Mammary microvascular endothelial cell (primary cell): ENCODE results near the gene MYL6B. TPM values are rescaled to one million over a fixed set of nuclear protein-coding genes. Genes with fewer than 3 reads are reported as not detected.

Source experiments
- total RNA-seq: library from RNA; depleted of rRNA; stranded (reverse); fragments of >200 nt; gene quantifications from 2 replicates; pipeline ENCODE4 v1.2.3, GENCODE V29; 2015

The MYL6B gene
- 75.2 and 78.8 TPM in 2 replicates for total RNA-seq

GRCh38 chr12:56152132-56152755 is at the start of gene MYL6B:
TSS of gene MYL6B (plus strand) at chr12:56152587. CDS start at chr12:56153919, 1,332 bp downstream.

GRCh38 chr12:56104109-56104814 is 48.1 kb upstream of the MYL6B start, which contains the start of gene PA2G4:
TSS of gene PA2G4 (plus strand) at chr12:56104559. CDS start at chr12:56104738, 179 bp downstream.

GRCh38 chr12:56116267-56117081 is 35.9 kb upstream of the MYL6B start, which contains the start of gene RPL41:
TSS of gene RPL41 (plus strand) at chr12:56116633.

GRCh38 chr12:56117778-56118687 is 34.4 kb upstream of the MYL6B start, which contains the start of gene ZC3H10:
TSS of gene ZC3H10 (plus strand) at chr12:56118266. CDS start at chr12:56120563, 2,297 bp downstream.

GRCh38 chr12:56127888-56128669 is 24.3 kb upstream of the MYL6B start, which contains the start of gene ESYT1:
TSS of gene ESYT1 (plus strand) at chr12:56128267. CDS start at chr12:56128320, 53 bp downstream.

GRCh38 chr12:56158029-56158925 is 5.9 kb downstream of the MYL6B start, which contains the start of gene MYL6:
TSS of gene MYL6 (plus strand) at chr12:56158359. CDS start at chr12:56158402, 43 bp downstream.

GRCh38 chr12:56189099-56189917 is 36.9 kb downstream of the MYL6B start, which contains the start of gene SMARCC2:
TSS of gene SMARCC2 (minus strand) at chr12:56189483. CDS start at chr12:56189461, 22 bp downstream.

Other genes starting within 250 kb of the MYL6B start
- gene PYM1, start 224.7 kb upstream of the MYL6B start, total RNA-seq: 32.3 and 41.1 TPM in 2 replicates
- 31.7 and 41.1 TPM in 2 replicates for gene DGKA, start 221.4 kb upstream of the MYL6B start, total RNA-seq
- 0.69 TPM in 1 of 2 replicates, not detected in the other for gene PMEL, start 186.5 kb upstream of the MYL6B start, total RNA-seq
- 44.6 and 46.3 TPM in 2 replicates for gene CDK2, start 185.8 kb upstream of the MYL6B start, total RNA-seq
- gene RAB5B, start 178.5 kb upstream of the MYL6B start, total RNA-seq: 49.1 and 52.2 TPM in 2 replicates
- gene SUOX, start 155.3 kb upstream of the MYL6B start, total RNA-seq: 16.3 and 18.0 TPM in 2 replicates
- 0.49 and 0.60 TPM in 2 replicates for gene IKZF4, start 131.5 kb upstream of the MYL6B start, total RNA-seq
- gene RPS26, start 110.7 kb upstream of the MYL6B start, total RNA-seq: 2,120 and 2,289 TPM in 2 replicates
- gene ERBB3, start 72.4 kb upstream of the MYL6B start, total RNA-seq: not detected in 2 replicates
- 183 and 202 TPM in 2 replicates for gene PA2G4, start 48.0 kb upstream of the MYL6B start, total RNA-seq
- 2,181 and 3,254 TPM in 2 replicates for gene RPL41, start 36.0 kb upstream of the MYL6B start, total RNA-seq
- 2.5 and 3.0 TPM in 2 replicates for gene ZC3H10, start 34.3 kb upstream of the MYL6B start, total RNA-seq
- gene ESYT1, start 24.3 kb upstream of the MYL6B start, total RNA-seq: 247 and 287 TPM in 2 replicates
- 4,496 and 4,852 TPM in 2 replicates for gene MYL6, start 5.8 kb downstream of the MYL6B start, total RNA-seq
- 40.6 and 44.5 TPM in 2 replicates for gene SMARCC2, start 36.9 kb downstream of the MYL6B start, total RNA-seq
- gene RNF41, start 69.3 kb downstream of the MYL6B start, total RNA-seq: 46.2 and 57.4 TPM in 2 replicates
- gene NABP2, start 71.8 kb downstream of the MYL6B start, total RNA-seq: 41.6 and 57.6 TPM in 2 replicates
- gene SLC39A5, start 77.5 kb downstream of the MYL6B start, total RNA-seq: not detected in 2 replicates
- gene ANKRD52, start 105.8 kb downstream of the MYL6B start, total RNA-seq: 17.7 and 18.9 TPM in 2 replicates
- gene COQ10A, start 114.4 kb downstream of the MYL6B start, total RNA-seq: 7.4 and 9.2 TPM in 2 replicates
- 156 and 157 TPM in 2 replicates for gene CS, start 147.7 kb downstream of the MYL6B start, total RNA-seq
- 107 and 108 TPM in 2 replicates for gene CNPY2, start 163.4 kb downstream of the MYL6B start, total RNA-seq
- 5.5 and 7.4 TPM in 2 replicates for gene PAN2, start 181.4 kb downstream of the MYL6B start, total RNA-seq
- gene IL23A, start 186.3 kb downstream of the MYL6B start, total RNA-seq: 0.13 TPM in 1 of 2 replicates, not detected in the other
- gene STAT2, start 207.5 kb downstream of the MYL6B start, total RNA-seq: 50.8 and 60.7 TPM in 2 replicates
- gene APOF, start 210.3 kb downstream of the MYL6B start, total RNA-seq: not detected in 2 replicates